Measurements from ENCODE around the gene RIBC1.

- TF ChIP-seq RFX5 (IDR thresholded peaks at IDR 0.05) (no peak), BHLHE40 (IDR thresholded peaks at IDR 0.05; ENCODE audit: low read depth, low read length) (no peak), CTCF (IDR thresholded peaks at IDR 0.05) (peak; percentile 43), MAX (IDR thresholded peaks at IDR 0.05) (no peak), SREBF2 (IDR thresholded peaks at IDR 0.05) (no peak), SMC3 (IDR thresholded peaks at IDR 0.05) (no peak), USF2 (IDR thresholded peaks at IDR 0.05) (no peak), EP300 (IDR thresholded peaks at IDR 0.05) (no peak), TP53 (CRISPR knock-in tag; IDR thresholded peaks at IDR 0.05) (no peak), POLR2A (IDR thresholded peaks at IDR 0.05; ENCODE audit: low read length) (no peak)
Observed at GRCh38 chrX:53458082-53458481, 35.4 kb downstream of the RIBC1 start.

Data from A549 (cell line).